HL-60 (cell line): Measurements from ENCODE around the gene MYF5.

Experiments
- GABPA ChIP-seq: IDR thresholded peaks from 2 replicates; pipeline ENCODE4 v1.6.1; 2012; ENCODE audit warnings: low read depth
- TF ChIP-seq, protein P1 (sequence below): IDR thresholded peaks from one replicate; pipeline ENCODE4 v1.5.1; 2011; ENCODE audit warnings: low read length, control low read depth, inconsistent platforms; ENCODE audit not compliant: insufficient read depth

DNA sequence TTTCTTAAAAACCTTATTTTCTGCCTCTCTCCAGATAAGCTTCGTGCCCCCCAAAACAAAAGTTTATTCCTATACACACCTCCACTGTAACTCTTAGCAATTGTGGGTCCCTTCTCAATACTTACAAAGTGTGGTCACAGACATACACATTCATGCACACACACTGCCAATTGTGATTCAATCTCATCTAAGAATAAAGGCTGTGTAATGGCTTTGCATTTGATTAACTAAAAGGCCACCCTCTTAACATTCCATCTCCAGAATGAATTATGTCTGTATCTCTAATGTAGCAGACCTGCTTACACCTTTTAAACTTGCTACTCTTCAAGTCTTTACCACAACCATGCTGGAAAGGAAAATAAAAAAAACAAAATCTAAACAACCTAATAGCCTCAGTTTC, 49.5 kb downstream of the MYF5 start:
- TF ChIP-seq, protein P1, sequence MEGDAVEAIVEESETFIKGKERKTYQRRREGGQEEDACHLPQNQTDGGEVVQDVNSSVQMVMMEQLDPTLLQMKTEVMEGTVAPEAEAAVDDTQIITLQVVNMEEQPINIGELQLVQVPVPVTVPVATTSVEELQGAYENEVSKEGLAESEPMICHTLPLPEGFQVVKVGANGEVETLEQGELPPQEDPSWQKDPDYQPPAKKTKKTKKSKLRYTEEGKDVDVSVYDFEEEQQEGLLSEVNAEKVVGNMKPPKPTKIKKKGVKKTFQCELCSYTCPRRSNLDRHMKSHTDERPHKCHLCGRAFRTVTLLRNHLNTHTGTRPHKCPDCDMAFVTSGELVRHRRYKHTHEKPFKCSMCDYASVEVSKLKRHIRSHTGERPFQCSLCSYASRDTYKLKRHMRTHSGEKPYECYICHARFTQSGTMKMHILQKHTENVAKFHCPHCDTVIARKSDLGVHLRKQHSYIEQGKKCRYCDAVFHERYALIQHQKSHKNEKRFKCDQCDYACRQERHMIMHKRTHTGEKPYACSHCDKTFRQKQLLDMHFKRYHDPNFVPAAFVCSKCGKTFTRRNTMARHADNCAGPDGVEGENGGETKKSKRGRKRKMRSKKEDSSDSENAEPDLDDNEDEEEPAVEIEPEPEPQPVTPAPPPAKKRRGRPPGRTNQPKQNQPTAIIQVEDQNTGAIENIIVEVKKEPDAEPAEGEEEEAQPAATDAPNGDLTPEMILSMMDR: no peak
- TF ChIP-seq GABPA: no peak
